Measurements from ENCODE around the gene SWT1. TPM values are rescaled to one million over a fixed set of nuclear protein-coding genes. Genes with fewer than 3 reads are reported as not detected.

SWT1 gene
- total and polyA plus RNA-seq, 2 of the 13 experiments (the other 11 are each of a cell fraction or from before 2014, with no cell fraction given), result 1.7 to 2.5 TPM

DNA sequence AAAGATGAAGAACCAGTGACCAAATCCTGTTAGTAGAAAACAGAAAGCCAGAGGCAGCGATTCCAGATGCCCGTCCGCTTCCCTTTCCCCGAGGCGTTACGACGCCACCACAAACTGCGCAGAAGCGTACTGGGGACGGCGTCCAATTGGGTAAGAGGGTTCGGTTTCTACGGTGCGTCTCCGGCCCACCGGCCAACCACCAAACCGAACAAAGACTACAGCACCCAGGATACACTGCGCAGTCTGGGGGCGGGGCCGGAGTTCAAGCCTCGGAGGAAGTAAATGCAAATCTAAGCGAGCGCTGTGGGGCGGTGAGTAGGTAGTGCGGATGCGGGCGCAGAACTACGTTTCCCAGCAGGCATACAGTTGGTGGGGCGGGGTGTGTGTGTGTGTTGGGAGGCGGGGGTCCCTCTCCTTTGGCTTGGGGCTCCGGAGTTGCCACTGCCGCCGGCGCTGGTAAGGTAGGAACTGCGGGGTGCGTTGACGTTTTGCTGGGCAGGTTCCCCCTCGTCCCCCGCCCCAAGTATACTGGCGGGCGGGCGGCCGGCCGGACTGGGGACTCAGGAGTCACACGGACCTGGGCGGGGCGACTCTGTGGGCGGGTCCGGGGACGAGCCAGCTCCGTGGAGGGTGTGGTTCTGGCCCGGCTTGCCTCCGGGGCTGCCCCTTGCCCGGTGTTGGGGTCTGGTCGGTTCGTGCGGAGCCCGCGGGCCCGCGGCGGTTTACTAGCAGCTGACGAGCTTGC, at the start of gene SWT1, which contains the start of gene TRMT1L (continued):
- TF ChIP-seq, protein P1, sequence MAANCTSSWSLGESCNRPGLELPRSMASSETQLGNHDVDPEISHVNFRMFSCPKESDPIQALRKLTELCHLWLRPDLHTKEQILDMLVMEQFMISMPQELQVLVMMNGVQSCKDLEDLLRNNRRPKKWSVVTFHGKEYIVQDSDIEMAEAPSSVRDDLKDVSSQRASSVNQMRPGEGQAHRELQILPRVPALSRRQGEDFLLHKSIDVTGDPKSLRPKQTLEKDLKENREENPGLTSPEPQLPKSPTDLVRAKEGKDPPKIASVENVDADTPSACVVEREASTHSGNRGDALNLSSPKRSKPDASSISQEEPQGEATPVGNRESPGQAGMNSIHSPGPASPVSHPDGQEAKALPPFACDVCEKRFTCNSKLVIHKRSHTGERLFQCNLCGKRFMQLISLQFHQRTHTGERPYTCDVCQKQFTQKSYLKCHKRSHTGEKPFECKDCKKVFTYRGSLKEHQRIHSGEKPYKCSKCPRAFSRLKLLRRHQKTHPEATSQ (CRISPR knock-in tag; IDR thresholded peaks at IDR 0.05; ENCODE audit: borderline replicate concordance), result no peak
- TF ChIP-seq SP140L (CRISPR knock-in tag; IDR thresholded peaks at IDR 0.05; ENCODE audit: borderline replicate concordance) (no peak), ZSCAN9 (CRISPR knock-in tag; IDR thresholded peaks at IDR 0.05; ENCODE audit: borderline replicate concordance) (no peak), PCBP1 (IDR thresholded peaks at IDR 0.05; ENCODE audit: borderline replicate concordance, low read depth, low read length) (peak; percentile 61; the same call in 1 of the 2 replicates), CBX5 (CRISPR knock-in tag; IDR thresholded peaks at IDR 0.05; ENCODE audit: borderline replicate concordance) (no peak), ETV5 (CRISPR knock-in tag; IDR thresholded peaks at IDR 0.05; ENCODE audit: borderline replicate concordance) (no peak; the same call in 1 of the 2 replicates), ZMYM3 (CRISPR knock-in tag; IDR thresholded peaks at IDR 0.05) (no peak), CEBPB (IDR thresholded peaks at IDR 0.05; ENCODE audit: borderline replicate concordance, low read depth, low read length) (peak; percentile 80; the same call in 1 of the 2 replicates), SNAI1 (CRISPR knock-in tag; IDR thresholded peaks at IDR 0.05; ENCODE audit: borderline replicate concordance) (no peak; the same call in 1 of the 2 replicates), MAFK (conservative IDR thresholded peaks at IDR 0.05 in 1 of 2, IDR thresholded peaks at IDR 0.05 in 1 of 2; ENCODE audit: low read length in 2 of 2) (no peak)
- TF ChIP-seq, protein P2, sequence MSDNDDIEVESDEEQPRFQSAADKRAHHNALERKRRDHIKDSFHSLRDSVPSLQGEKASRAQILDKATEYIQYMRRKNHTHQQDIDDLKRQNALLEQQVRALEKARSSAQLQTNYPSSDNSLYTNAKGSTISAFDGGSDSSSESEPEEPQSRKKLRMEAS (IDR thresholded peaks at IDR 0.05), result no peak; the same call in none of the 2 replicates
- TF ChIP-seq, protein P3, sequence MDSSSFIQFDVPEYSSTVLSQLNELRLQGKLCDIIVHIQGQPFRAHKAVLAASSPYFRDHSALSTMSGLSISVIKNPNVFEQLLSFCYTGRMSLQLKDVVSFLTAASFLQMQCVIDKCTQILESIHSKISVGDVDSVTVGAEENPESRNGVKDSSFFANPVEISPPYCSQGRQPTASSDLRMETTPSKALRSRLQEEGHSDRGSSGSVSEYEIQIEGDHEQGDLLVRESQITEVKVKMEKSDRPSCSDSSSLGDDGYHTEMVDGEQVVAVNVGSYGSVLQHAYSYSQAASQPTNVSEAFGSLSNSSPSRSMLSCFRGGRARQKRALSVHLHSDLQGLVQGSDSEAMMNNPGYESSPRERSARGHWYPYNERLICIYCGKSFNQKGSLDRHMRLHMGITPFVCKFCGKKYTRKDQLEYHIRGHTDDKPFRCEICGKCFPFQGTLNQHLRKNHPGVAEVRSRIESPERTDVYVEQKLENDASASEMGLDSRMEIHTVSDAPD (CRISPR knock-in tag; IDR thresholded peaks at IDR 0.05), result no peak
- TF ChIP-seq, protein P4, sequence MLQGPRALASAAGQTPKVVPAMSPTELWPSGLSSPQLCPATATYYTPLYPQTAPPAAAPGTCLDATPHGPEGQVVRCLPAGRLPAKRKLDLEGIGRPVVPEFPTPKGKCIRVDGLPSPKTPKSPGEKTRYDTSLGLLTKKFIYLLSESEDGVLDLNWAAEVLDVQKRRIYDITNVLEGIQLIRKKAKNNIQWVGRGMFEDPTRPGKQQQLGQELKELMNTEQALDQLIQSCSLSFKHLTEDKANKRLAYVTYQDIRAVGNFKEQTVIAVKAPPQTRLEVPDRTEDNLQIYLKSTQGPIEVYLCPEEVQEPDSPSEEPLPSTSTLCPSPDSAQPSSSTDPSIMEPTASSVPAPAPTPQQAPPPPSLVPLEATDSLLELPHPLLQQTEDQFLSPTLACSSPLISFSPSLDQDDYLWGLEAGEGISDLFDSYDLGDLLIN (CRISPR knock-in tag; IDR thresholded peaks at IDR 0.05; ENCODE audit: borderline replicate concordance), result no peak

All from HepG2 (cell line).